Measurements from ENCODE around the gene RAI14.
A peak's percentile ranks its signal among the peaks of the same experiment; 100 is the strongest.

RAI14 gene

DNA sequence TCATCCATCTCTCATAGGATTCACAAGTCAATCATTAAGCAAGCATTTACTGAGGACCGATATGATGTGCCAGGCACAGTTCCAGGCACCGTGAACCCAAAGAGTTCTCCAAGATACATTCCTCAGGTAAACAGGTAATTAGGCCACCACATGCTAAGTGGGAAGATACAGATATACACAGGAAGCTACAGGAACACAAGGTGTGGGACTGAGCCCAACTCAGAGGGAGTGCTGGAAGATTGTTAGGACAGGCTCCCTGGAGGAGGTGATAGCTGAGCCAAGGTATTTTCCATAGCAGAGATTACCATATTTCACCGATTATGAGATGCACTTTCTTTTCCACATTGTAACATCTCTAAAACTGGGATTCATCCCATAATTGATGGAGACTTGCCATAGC lies 31.4 kb upstream of the RAI14 start:
- no peak for TF ChIP-seq JUND (IDR thresholded peaks at IDR 0.05; ENCODE audit: low read depth)
- DNase-seq (ENCODE audit: low read depth in 1 of 2, low spot score in 1 of 2) = no peak
- in situ Hi-C loops (cut with HindIII; ENCODE audit: low pct_unique_long_range_greater_than_20kb, low sequenced_read_pairs) = no loop called here

DNA sequence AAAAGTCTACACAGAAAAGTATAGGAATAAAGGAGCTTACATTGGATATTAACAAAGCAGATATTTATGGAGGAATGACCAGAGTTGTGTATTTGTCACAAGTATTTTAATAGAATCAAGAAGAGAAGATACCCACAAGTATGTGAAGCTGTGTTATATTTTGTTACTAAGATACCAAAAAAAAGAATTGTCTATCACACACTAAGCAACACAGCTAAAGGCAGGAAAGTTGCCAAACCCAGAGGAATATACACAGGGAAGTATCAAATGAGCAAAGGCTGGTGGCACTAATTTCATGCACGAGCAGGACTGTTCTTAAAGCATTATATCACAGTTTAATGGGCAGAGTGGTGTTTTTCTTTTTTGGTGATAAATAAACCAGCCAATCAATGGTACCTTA lies 30.9 kb upstream of the RAI14 start:
- in situ Hi-C loops (cut with HindIII; ENCODE audit: low pct_unique_long_range_greater_than_20kb, low sequenced_read_pairs) = no loop called here
- no peak for TF ChIP-seq JUND (IDR thresholded peaks at IDR 0.05; ENCODE audit: low read depth)
- DNase-seq (ENCODE audit: low read depth in 1 of 2, low spot score in 1 of 2) = no peak

DNA sequence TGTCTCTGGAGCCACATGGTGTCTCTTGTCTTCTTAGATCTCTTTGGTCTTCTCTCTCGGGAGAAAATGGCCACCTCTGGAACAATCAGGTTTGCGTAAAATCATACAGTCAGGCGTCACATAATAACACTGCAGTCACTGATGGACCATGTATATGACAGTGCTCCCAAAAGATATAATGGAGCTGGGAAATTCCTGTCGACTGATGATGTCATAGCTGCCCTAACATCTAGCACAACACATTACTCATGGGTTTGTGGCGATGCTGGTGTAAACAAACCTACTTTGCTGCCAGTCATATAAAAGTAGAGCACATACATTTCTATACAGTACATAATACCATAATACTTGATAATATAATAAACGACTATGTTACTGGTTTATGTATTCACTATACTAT lies 30.1 kb upstream of the RAI14 start:
- DNase-seq (ENCODE audit: low read depth in 1 of 2, low spot score in 1 of 2) = peak in 1 of 2 experiments; percentile 9
- TF ChIP-seq JUND (IDR thresholded peaks at IDR 0.05; ENCODE audit: low read depth) = no peak
- in situ Hi-C loops (cut with HindIII; ENCODE audit: low pct_unique_long_range_greater_than_20kb, low sequenced_read_pairs) = no loop called here

DNA sequence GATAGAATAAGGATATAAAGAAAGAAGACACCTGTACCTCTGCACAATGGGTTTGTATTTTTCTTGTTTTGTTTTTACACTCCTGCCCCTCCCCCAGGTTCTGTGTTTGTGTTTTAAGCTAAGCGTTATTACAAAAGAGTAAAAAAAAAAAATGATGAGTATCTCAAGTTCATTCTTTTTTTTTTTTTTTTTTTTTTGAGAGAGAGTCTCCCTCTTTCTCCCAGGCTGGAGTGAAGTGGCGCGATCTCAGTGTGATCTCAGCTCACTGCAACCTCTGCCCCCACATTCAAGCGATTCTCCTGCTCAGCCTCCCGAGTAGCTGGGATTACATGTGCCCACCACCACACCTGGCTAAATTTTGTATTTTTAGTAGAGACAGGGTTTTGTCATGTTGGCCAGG lies 29.4 kb upstream of the RAI14 start:
- in situ Hi-C loops (cut with HindIII; ENCODE audit: low pct_unique_long_range_greater_than_20kb, low sequenced_read_pairs) = no loop called here
- TF ChIP-seq JUND (IDR thresholded peaks at IDR 0.05; ENCODE audit: low read depth) = no peak
- no peak for DNase-seq (ENCODE audit: low read depth in 1 of 2, low spot score in 1 of 2)

DNA sequence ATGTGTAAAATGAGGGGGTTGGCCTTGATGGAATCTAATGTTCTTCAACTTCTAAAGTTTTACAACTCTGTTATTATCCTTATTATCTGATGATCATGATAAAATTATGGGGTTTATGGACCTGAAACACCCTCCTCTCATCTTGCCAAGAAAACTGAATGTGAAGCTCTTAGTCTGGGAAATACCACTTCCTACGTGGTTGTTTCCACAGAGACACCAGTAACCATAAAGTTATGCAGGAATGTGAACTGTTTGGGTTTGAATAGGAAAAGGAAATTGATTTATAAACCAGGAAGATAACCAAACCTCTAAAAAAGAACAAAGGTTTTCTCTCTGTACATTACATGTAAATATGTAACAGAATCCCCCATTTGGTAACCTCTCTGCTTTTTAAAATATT lies 28.3 kb upstream of the RAI14 start:
- in situ Hi-C loops (cut with HindIII; ENCODE audit: low pct_unique_long_range_greater_than_20kb, low sequenced_read_pairs) = no loop called here
- no peak for DNase-seq (ENCODE audit: low read depth in 1 of 2, low spot score in 1 of 2)
- no peak for TF ChIP-seq JUND (IDR thresholded peaks at IDR 0.05; ENCODE audit: low read depth)

DNA sequence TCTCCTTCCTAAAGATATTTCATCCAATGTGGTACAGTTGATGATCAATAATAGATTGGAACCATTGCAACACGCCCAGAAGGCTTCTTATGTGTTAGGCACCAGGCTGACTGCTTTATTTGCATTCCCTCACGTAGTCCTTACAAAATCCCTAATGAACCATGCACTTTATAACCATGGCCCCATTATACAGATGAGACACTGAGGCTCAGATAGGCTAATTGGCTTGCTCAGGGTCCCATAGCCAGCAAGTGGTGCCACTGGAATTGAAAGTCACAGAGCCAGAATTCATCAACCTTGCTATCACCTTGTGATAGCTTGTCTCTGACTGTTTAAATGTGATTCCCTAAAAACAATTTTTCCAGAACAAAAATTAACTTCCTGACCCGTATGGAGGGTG lies 27.8 kb upstream of the RAI14 start:
- TF ChIP-seq JUND (IDR thresholded peaks at IDR 0.05; ENCODE audit: low read depth) = no peak
- DNase-seq (ENCODE audit: low read depth in 1 of 2, low spot score in 1 of 2) = no peak
- in situ Hi-C loops (cut with HindIII; ENCODE audit: low pct_unique_long_range_greater_than_20kb, low sequenced_read_pairs) = no loop called here

DNA sequence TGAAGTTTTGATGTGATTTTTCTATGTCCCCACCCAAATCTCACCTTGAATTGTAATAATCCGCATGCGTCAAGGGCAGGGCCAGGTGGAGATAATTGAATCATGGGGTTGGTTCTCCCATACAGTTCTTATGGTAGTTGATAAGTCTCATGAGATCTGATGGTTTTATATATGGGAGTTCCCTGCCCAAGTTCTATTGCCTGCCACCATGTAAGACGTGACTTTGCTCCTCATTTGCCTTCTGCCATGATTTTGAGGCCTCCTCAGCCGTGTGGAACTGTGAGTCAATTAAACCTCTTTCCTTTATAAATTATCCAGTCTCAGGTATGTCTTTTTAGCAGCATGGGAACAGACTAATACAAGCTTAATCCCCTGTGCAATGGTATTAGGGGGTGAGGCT lies 25.5 kb upstream of the RAI14 start:
- in situ Hi-C loops (cut with HindIII; ENCODE audit: low pct_unique_long_range_greater_than_20kb, low sequenced_read_pairs) = no loop called here
- DNase-seq (ENCODE audit: low read depth in 1 of 2, low spot score in 1 of 2) = no peak
- TF ChIP-seq JUND (IDR thresholded peaks at IDR 0.05; ENCODE audit: low read depth) = no peak

DNA sequence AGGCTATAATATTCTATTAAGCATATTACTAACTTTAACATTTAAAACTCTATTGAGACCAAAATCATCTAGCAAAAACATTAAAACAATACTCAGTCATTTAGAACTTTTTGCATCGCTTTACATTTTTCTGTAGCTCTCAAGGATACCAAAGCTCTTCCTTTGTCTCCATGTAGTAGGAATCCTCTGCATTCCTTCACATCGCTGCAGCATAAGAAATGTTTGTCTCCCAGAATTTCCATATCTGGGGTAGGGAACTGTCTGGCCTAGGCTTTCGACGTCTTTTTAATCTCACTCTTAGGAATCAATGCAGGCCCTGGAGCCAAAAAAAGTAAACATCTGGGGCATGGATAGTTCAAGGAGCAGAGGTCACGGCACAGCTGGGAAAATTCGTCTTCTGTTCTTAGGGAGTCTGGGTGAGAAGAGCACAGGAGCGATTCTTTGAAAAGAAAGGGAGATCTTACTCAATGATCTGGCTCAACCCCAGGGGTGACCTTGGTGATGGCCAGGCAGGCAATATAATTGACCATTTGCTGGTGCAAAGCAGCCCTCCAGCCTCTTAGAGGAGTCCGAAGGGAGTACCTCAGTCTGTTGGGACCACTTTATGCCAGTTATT lies 23.2 kb upstream of the RAI14 start:
- no peak for DNase-seq (ENCODE audit: low read depth in 1 of 2, low spot score in 1 of 2)
- no peak for TF ChIP-seq JUND (IDR thresholded peaks at IDR 0.05; ENCODE audit: low read depth)
- in situ Hi-C loops (cut with HindIII; ENCODE audit: low pct_unique_long_range_greater_than_20kb, low sequenced_read_pairs) = no loop called here

DNA sequence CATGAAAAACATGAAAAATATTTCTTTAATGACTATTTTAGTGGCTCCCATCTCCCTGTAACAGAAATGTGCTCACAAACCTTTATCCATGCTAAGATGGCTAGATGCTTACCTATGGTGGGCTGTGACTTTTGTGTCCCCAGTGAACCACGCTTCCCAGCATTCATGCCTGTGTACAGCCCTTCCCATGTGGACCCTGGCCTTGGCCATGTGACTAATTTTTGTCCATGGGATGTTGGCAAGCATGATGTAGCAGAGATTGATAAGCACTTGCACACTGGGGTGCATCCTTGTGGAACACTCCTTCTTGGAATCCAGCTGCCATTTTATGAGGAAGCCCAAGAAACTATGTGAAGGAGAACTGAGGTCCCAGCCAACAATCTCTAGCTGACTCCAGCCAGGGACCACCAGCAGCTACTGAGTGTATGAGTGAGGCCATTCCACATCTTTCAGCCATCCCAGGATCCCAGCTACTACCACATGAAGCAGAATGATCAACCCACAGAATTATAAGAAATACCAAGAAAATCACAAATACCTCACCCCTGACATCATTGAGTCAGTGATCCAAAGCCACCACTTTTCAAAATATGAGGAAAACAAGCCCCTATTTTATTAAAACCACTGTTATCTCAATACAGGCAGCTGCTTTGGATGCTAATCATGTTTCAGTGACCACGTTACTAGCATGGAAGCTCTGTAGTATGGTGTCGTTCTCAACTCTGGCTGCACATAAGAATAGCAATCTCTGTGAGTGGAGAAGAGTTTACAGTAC lies 16.1 kb upstream of the RAI14 start:
- in situ Hi-C loops (cut with HindIII; ENCODE audit: low pct_unique_long_range_greater_than_20kb, low sequenced_read_pairs) = no loop called here
- DNase-seq (ENCODE audit: low read depth in 1 of 2, low spot score in 1 of 2) = no peak

DNA sequence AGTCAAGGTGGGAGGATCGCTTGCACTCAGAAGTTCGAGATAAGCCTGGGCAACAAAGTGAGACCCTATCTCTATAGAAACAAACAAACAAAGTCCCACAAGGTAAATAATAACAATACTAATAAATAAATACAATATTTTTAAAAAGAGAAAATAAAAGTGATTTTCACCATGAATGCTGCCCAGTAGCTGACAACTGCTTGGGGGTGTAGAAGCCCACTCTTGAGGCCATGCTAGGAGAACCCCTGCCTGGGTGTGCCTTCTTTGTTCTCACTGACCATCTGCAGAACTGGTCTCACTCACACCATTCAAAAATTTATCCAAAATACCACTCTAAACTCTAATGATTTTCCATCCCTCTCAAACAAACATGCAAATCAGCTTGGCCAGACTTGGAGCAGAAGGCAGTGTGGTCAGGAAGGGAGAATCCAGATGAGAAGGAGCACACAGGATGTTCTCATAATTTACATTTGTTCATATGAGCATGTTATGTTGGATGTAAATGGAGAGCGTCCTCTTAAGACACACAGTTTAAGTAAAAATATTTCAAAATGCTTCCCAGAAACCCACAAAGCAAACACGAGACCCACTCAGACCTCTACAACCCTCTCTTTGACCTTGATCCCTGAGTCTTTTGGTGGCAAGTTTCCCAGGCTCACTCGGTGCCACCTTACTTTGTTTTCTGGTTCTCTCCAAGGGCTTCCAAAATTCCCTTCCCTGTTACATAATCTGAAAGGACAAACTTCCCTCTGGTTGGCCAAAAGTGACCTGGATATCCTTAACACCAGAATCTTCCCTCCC lies 7.9 kb upstream of the RAI14 start:
- no peak for DNase-seq (ENCODE audit: low read depth in 1 of 2, low spot score in 1 of 2)
- in situ Hi-C loops (cut with HindIII; ENCODE audit: low pct_unique_long_range_greater_than_20kb, low sequenced_read_pairs) = no loop called here
- TF ChIP-seq JUND (IDR thresholded peaks at IDR 0.05; ENCODE audit: low read depth) = no peak

More for the DNA sequence above, 16.1 kb upstream of the RAI14 start:
- TF ChIP-seq JUND (IDR thresholded peaks at IDR 0.05; ENCODE audit: low read depth) = no peak

DNA sequence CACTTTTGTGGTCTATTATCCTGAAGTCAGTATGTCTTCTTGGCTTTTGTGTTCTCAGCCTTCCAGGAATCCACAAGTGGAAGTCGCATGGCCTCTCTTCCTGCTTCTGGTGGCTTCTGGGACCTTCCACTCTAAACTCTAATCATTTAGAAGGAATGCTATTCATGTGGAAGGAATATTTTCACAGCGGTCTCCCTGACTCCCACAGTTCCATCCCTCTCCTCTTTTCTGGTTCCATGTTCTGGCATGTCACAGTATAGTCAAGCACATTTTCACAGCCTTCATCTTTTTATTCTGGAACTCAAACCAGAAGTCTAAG lies 7.3 kb upstream of the RAI14 start:
- in situ Hi-C loops (cut with HindIII; ENCODE audit: low pct_unique_long_range_greater_than_20kb, low sequenced_read_pairs) = no loop called here
- DNase-seq (ENCODE audit: low read depth in 1 of 2, low spot score in 1 of 2) = no peak
- no peak for TF ChIP-seq JUND (IDR thresholded peaks at IDR 0.05; ENCODE audit: low read depth)

DNA sequence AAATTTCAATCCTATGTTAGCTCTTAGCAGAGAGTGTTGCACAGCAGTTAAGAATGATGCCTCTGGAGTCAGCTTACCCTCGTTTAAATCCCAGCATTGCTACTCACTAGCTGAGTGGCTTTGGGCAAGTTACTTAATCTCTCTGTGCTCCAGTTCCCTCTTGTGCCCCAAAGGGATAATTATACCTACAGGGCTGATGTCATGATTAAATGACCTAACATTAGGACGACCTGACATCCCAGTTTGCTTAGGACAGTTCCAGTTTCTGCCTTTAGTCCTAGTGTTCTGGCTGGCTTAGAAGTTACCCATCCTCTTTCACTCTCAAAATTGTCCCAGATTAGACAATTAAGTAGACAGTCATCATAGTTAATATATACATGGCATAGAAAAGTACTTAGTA lies 4.3 kb upstream of the RAI14 start:
- in situ Hi-C loops (cut with HindIII; ENCODE audit: low pct_unique_long_range_greater_than_20kb, low sequenced_read_pairs) = no loop called here
- DNase-seq (ENCODE audit: low read depth in 1 of 2, low spot score in 1 of 2) = peak in 1 of 2 experiments; percentile 58
- TF ChIP-seq JUND (IDR thresholded peaks at IDR 0.05; ENCODE audit: low read depth) = no peak

DNA sequence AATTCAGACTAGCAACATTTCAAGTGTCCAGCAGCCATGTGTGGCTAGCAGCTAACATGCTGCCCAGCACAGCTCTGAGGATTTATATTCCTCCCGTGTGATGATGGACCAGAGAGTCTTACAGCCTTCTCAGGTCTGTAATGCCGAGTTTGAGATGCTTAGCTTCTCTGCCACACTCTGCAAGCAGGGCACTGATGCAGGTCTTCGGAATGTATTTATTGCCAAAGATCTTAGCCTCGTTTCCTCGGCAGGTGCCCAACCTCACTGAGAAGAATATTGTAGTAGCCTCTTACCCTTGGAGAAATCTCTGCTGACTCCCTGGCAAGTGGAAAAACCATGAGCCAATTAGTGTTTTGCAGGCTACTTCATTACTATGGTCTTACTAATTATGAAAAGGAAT lies 3.7 kb upstream of the RAI14 start:
- no peak for DNase-seq (ENCODE audit: low read depth in 1 of 2, low spot score in 1 of 2)
- no peak for TF ChIP-seq JUND (IDR thresholded peaks at IDR 0.05; ENCODE audit: low read depth)
- in situ Hi-C loops (cut with HindIII; ENCODE audit: low pct_unique_long_range_greater_than_20kb, low sequenced_read_pairs) = no loop called here

All from T47D (cell line).